Measurements from ENCODE around the gene GANAB.
"Not testable (repeated sequence)": the region's sequence is repeated elsewhere in the genome, so short reads cannot be mapped to it uniquely, and the experiment has no call there.

GANAB gene

DNA sequence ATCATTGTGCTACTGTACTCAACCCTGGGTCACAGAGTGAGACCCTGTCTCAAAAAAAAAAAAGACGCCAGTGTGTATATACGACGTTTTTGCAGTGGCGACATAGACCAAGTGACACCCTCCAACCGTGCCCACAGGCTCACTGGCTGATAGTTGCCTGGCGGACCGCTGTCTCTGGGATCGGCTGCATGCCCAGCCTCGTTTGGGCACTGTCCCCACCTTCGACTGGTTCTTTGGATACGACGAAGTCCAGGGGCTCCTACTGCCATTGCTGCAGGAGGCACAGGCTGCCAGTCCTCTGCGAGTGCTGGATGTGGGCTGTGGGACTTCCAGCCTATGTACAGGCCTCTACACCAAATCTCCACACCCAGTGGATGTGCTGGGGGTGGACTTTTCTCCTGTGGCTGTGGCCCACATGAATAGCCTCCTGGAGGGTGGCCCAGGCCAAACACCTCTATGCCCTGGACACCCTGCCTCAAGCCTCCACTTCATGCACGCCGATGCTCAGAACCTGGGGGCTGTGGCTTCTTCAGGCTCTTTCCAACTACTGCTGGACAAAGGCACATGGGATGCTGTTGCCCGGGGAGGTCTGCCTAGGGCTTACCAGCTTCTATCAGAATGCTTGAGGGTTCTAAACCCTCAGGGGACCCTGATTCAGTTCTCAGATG, 20.0 kb upstream of the GANAB start:
- DNase-seq, result peak; percentile 34

DNA sequence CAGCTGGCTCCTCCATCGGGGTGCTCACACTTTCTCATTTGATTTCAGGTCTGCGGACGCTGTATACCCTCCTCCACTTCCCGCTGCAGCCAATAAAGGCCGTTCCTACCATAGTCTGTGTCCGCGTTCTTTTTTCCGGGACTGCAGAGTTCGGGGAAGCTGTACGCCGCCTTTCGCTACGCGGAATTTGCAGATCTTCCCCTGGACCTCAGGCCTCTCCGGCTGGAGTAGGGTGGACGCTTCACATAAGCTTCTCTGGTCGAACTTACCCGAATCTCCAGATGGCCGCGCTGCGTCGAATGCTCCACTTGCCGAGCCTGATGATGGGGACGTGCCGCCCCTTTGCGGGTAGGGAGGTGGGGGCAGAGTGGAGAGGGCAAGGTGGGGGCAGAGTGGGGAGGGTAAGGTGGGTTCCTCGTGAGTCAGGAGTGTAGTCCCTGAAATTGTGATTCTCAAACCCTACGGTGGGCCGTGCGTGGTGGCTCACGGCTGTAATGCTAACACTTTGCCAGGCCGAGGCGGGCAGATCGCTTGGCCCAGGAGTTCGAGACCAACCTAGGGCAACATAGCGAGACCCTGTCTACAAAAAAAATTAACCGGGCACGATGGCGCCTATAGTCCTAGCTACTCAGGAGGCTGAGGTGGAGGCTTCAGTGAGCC, 19.3 kb upstream of the GANAB start:
- peak; percentile 66 for DNase-seq

DNA sequence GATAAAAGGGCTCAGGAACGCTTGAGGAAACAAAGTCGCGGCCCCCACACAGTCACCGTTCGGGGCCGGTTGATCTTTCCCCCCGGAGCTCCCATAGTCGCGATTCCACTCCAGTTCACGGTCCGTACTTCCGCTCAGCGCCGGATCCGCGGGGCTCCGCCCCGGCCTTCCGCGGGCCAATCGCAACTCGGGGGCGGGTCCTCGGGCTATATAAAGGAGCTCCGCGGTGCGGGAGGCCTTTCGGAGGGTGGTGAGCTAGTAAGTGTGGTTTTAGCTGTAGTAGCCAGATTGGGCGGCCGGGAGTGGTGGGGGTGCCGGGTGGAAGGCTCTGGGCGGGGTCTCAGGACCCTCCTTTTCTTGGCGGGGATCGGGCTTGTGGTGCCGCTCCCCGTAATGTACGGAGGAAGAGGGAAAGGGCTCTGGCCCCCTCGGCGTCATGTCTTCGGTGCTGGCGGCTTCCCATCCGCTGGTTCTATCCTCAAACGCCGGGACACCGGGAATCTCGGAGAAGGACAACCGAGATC, 18.7 kb upstream of the GANAB start, which contains the start of the genes C11orf98 and CSKMT:
Gene C11orf98, minus strand, starts transcription at position 136 of the 524 bp plus-strand sequence. Its CDS starts 41 bp downstream, at position 95.
Gene CSKMT, plus strand, starts transcription at position 238 of the 524 bp plus-strand sequence. CDS start 568 bp downstream, outside the sequence.
- peak; percentile 96 for DNase-seq

DNA sequence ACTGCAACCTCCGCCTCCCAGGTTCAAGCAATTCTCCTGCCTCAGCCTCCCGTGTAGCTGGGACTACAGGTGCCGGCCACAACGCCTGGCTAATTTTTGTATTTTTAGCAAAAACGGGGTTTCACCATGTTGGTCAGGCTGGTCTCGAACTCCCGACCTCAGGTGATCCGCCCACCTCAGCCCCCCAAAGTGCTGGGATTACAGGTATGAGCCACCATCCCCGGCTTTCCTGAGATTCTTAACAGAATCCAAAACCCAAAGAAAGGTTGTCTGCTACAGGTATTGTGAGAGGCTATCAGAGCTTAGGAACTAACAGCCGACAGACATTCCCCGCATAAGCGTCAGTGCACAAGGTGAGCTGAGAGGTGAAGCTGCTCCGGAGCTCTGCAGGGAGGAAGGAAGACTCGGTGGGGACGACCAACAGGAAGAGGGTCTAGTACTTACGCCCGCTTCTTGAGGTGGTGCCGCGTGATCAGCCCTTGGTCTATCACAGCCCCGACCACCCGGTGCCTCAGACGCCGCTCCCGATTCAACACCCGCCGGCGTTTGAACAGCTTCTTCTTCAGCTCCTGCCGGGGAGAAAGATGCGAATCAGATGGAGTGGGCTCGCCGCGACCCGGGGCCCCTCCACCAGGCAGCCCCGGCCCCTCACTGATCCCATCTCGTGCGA, 18.1 kb upstream of the GANAB start:
- peak; percentile 74 for DNase-seq

DNA sequence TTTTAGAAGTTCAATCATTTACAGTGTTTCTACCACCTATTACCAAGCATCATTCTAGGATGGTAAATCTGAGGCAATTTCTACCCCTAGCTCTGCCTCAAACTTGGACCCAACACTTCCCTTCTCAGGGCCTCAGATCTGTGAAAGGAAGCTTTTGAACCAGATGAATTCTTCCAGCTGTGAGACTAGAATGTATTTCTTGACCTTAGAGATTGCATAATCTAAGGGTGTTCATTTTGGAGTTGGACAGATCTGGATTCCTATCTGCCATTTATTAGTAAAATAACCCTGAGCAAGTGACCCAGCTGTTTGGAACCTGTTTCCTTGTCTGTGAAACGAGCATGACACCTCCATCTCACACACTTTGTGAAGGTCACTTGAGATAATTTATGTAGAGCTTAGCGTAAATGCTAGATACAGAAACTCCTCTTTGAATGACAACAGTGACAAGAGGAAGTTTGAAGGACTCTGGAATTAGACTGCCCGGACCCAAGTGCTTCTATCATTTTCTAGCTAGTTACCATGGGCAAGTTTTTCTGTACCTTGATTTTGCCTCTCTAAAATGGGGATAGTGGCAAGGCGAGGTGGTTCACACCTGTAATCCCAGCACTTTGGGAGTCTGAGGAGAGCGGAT, 10.5 kb upstream of the GANAB start:
- no peak for DNase-seq

DNA sequence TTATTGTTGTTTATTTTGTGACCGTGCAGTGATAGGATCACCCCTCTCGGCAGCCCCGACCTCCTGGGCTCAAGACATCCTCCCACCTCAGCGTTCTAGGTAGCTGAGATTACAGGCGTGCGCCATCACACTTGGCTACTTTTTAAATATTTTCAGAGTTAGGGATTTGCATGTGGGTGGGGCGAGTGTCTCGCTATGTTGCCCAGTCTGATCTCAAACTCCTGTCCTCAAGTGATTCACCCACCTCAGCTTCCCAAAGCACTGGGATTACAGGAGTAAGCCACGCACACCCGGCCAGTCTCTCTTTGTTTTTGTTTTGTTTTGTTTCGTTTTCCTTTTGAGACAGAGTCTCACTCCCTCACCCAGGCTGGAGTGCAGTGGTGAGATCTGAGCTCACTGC, 7.9 kb upstream of the GANAB start:
- DNase-seq, result no peak

DNA sequence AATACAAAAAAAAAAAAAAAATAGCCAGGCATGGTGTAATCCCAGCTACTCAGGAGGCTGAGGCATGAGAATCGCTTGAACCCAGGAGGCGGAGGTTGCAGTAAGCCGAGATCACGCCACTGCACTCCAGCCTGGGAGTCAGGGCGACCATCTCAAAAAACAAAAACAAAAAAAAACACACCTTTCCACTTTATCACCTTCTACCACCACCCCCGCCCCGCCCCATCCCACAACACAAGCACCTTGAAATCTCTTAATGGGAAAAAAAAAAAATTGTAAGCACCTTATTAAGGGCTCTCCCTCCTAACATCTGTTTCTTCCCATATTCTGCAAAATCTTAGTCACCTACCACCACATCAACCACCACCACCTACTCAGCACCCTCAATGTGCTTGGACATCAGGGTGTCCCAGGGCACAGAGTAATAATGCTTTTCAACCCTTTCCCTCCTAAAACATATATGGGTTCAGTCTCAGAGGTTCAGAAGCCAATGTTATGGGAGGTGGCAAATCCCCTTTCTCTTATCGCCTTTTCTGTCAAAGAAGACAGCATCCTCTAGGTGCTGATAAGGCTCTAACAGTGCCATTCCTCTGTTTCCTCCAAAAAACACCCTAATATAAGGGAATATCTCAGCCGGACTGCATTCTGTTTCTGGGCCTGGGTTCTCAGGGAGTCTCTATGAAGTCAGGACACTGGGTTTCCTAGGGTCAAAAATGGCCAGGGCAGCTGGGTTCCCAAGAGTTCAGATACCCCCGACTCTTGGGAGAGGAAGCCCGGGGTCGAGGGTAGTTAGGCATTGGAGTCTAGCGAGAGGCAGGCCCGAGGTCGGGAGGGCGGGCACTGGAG, 6.0 kb upstream of the GANAB start:
- DNase-seq, result peak; percentile 60

DNA sequence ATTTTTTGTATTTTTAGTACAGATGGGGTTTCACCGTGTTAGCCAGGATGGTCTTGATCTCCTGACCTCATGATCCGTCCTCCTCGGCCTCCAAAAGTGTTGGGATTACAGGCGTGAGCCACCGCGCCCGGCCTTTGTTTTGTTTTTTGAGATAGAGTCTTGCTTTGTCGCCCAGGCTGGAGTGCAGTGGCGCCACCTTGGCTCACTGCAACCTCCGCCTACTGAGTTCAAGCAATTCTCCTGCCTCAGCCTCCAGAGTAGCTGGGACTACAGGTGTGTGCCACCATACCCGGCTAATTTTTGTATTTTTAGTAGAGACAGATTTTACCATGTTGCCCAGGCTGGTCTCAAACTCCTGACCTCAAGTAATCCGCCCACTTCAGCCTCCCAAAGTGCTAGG, 3.9 kb upstream of the GANAB start:
- DNase-seq, result not testable (repeated sequence)

DNA sequence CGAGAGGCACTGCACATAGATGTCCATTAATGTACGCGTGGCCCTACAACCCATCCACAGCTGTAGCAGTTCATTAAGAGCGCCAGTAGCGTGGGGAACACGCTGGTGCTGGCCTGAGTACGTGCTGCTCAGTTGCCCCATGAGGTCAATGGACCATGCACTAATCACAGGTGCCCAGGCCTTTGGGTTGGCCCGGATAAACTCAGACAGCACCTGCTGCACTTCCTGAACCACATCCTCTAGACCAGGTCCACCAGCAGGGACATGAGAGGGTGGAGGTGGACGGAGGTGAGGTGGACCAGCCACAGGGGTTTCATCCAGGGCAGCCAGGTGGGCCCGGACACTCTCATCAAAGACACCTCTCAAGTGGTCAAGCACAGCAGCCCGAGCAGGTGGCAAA, 3.1 kb upstream of the GANAB start:
- no peak for DNase-seq

DNA sequence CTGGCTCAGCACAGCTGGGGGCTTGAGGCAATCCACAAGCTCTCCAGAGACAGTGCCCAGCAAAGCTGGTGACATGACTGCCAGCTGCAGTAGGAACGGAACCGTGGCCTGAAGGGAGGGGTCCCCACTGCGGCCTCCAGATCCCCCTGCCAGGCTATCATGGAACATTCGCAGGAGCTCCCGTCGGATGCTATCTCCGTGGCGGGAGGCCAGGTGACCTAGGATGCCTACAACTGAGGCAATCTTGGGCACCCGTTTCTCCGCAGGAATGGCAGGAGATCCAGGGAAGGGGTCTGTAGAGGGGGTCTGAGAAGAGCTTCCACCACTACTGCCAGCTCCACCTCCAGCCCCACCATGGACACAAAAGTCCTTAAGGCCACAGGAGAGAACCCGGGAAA, 2.6 kb upstream of the GANAB start:
- DNase-seq, result no peak

DNA sequence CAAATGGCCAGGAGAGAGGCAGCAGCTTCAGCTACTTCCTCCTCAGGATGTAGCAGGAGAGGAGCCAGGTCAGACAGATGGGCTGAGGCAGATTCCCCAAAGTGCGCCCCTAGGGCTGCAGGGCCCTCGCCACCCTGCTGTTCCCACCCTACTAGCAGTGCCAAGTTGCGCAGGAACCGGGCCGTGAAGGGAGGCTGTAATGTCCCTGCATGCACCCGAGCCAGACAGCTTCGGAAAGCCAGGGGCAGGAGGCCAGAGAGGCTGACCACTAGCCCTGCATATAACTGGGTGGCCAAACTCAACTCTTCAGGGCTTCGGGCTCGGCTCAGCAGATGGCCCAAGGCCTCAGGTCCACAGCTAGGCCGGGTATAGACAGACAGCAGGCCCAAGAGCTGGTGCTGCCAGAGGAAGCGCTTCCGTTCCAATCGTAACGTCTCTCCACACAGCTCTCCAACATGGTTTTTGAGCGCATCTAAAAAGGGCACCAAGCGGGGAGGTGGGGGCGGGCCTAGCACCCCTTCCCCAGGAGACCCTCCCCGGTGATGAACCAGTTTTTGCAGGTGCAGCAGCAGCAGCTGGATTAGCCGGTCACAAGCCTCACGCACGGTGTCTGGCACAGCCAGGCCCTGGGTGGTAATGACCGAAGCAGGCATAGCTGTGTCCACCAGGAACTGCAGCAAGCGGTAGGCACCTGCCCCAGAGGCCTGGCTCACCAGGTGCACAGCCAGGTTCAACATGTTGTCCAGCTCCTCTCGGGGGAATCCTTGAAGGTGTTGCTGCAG, 2.0 kb upstream of the GANAB start:
- DNase-seq, result no peak

DNA sequence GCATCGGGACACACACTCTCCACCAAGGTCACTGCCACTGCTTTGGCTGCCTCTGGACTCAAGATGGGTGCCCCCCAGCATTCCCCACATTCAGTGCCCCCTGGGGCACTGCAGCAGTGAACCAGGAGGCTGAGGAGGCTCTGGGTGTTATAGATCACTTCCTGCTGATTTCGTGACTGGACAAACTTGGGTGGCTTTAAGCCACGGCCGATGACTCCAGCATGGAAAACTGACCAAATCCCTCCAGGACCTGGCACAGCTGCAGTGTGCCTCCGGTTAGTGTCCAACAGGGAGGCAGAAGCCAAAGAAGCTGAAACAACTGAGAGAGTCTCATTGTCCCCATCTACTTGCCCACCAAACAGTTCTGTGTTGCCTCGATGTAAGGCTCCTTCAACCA, 1.2 kb upstream of the GANAB start:
- no peak for DNase-seq

DNA sequence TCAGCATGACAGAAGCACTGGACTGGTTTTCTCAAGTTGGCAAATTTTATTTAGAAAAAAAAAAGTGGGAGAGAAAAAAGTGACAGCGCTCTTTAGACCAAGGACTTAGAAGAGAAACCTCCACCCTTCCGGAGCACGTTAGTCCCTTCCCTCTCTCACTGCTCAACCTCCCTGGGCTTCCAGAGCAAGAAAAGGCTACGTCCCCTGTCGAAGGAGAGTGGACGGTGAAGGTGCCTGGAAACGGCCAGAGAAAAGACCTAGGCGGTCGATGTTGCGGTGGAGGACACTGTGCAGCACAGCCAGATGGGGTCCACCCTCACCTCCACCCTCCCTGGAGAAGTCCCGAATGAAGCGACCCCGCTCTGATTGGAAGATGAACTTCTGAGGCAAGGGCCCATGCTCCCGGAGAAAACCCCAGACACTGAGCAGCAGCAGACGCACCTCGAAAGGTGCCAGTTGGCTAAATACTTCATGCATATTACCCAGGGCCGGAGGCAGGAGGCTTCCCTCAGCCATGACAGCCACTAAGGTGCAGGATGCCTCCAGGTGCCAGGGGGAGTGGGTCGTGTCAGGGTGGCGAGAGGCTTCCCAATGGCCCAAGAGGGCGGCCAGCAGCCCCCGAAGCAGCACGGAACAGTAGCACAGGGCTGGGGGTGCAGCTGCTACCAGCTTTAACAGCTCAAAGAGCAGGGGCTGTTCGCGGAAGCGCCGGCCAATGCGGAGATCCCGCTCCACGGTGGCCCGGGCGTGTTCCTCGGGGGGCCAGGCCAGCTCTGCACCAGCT, 604 bp upstream of the GANAB start:
- DNase-seq, result no peak

DNA sequence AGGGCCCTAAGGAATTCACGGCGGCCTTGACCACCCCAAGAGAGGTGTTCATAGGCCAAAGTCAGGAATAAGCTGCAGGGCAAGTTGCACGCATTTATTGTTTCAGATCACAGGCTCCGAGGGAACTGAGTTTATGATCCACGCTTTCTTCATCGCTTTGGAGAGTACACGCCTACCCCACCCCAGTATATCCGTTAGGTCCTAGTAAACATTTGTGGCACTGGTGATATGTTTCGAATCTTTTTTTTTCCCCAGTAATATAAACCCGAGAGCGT, 805 bp downstream of the GANAB start:
- DNase-seq, result peak; percentile 60

DNA sequence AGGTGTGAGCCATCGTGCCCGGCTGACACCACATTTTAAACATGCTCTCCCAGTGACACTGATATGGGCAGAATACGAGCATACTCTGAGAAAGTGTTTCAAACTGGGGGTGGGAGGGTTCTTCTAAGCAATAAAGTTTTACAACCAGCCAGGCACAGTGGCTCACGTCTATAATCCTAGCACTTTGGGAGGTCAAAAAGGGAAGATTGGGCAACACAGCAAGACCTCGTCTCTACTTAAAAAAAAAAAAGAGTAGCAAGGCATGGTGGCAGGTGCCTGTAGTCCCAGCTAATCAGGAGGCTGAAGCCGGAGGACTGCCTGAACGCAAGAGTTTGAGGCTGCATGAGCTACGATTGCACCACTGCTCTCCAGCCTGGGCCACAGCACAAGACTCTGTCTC, 2.2 kb downstream of the GANAB start:
- no peak for DNase-seq

DNA sequence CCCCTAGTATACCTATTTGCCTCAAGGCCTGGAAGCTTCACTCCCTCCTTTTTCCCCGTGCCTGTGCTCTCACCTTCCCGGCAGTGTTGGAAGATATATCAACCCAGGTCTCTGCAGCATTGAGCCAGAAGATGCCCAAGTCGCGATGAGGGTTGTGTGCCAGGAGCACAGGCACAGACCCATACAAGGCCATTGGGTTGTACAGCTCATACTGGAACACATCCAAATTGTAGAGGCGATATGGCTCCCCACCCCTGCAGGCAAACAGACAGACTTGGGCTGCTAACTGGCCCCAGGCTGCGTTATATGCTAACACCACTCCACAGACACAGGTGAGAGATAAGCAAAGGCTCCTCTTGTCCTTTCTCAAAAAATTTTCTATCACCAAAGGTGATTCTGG, 13.9 kb downstream of the GANAB start:
- no peak for DNase-seq

DNA sequence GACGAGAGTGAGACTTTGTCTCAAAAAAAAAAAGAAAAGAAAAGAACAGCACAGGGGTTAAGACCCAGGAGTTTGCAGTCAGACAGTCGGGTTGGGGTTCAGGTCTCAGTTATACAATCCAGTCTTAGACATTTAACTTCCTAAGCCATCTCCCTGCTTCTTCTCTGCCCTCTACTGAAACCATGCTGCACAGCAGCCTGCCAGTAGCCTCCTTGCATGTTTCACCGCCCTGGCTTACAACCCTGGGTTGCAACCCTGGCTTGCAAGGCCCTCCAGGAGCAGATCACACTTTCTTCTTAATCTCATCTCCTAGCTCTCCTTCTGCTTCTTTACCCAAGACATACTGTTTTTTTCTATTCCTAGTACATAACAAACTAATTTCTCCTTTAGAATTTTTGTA, 18.7 kb downstream of the GANAB start:
- peak; percentile 35 for DNase-seq

DNA sequence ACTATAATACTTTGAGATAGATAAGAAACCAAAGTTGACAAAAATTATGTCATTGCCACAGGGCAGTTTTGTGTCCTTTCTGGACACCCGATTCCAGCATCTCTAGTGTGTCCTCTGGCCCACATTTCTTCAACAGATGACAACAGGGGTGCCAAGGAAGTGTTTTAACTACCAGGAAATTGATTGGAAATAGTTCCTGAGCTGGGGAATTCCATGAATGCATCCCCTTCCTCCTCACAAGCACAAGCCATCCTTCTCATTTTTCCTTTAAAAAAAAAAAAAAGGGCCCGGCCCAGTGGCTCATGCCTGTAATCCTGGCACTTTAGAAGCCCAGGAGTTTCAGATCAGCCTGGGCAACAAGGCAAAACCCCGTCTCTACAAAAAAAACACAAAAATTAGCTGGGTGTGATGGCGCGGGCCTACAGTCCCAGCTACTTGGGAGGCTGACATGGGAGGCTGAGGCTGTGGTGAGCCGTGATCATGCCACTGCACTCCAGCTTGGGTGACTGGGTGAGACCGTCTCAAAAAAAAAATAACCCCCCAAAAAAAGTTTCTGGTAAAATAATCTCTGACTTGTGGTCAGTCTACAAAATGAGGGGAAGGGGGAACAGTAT, 23.8 kb downstream of the GANAB start:
- DNase-seq, result no peak

DNA sequence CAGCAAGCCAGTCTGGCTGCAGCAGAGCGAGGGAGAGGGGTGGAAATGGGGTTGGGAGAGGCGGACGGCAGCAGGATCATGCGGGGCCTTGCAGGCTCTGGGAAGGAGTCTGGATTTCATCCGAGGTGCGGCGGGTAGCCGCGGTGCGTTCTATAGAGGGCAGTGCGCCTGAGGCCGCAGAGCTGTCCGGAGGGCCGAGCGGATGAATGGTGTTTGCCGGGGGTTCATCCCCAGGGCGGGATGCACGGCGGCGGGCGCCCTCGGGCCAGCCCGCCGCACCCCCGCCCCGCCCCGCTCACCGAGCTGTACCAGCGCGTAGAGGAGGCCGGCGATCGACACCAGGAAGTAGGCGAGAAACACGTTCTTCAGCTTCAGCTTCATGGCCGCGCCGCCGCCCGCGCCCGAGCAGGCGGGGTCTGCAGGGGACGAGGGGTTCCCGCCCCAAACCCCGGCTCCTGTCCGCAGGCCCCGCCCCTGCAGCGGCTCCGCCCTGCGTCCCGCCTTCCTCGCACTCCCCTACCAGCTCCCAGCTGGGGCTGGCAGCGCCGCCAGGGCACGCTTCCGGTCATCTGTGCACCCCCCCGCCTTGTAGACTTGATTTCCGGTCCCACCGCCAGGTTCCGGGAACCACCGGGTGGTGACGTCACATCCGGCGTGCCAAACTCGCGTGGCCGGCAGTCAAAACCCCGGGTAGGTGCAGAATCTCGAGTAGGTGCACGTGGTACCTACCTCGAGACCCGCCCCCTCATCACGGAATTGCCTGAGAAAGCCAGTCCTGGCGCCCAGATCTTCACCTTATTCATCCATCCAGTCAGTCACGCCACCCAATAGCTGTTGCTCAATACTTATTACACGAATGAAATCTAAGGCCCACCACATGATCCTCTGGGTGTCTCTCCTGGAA, 24.6 kb downstream of the GANAB start, which contains the start of gene B3GAT3:
Gene B3GAT3, minus strand, starts transcription at position 420 of the 904 bp plus-strand sequence. Its CDS starts 39 bp downstream, at position 381.
- DNase-seq, result peak; percentile 98

Measured in hematopoietic multipotent progenitor cell treated with erythropoietin and hydrocortisone succinate and interleukin-3 and kit ligand, for 6 days (in vitro differentiated cells).